Esophagus squamous epithelium (tissue), 5 donors: ENCODE results near the gene DRG2. TPM values are rescaled to one million over a fixed set of nuclear protein-coding genes. Genes with fewer than 3 reads are reported as not detected.

Experiments used
- DNase-seq: peaks from one replicate; lab custom pipeline; 2025; lab: John Stamatoyannopoulos, UW
- H3K27ac ChIP-seq, 4 donors: fragments of 200-600 bp; sonication (generic); one replicate each; pipeline ENCODE4 v1.5.1; 2016 to 2019; ENCODE audit warnings: mild to moderate bottlenecking in 1 of 4
- H3K27me3 ChIP-seq, 4 donors: fragments of 200-600 bp; sonication (generic); 1 replicate in 3 of 4; 2 replicates in 1 of 4; pipeline versions ENCODE4 v1.5.1 to v1.6.0; 2017 to 2021; ENCODE audit warnings: antibody characterized with exemption in 1 of 4
- H3K36me3 ChIP-seq, 3 donors: fragments of 200-600 bp; sonication (generic); one replicate each; pipeline ENCODE4 v1.5.1; 2016 to 2019
- H3K4me1 ChIP-seq, 3 donors: fragments of 200-600 bp; sonication (generic); one replicate each; pipeline ENCODE4 v1.5.1; 2017 to 2019
- H3K4me3 ChIP-seq, 4 donors: fragments of 200-600 bp; sonication (generic); 1 replicate in 3 of 4; 2 replicates in 1 of 4; pipeline ENCODE4 v1.5.1; 2016 to 2019; ENCODE audit warnings: mild to moderate bottlenecking in 2 of 4, moderate library complexity in 1 of 4
- H3K9me3 ChIP-seq, 3 donors: fragments of 200-600 bp; sonication (generic); one replicate each; pipeline ENCODE4 v1.5.1; 2016 to 2019
- POLR2A ChIP-seq, 4 donors: fragments of 450-650 bp; IDR thresholded peaks; one replicate each; pipeline ENCODE4 v1.6.1; 2017; ENCODE audit warnings: antibody characterized with exemption in 4 of 4, mild to moderate bottlenecking in 4 of 4, moderate library complexity in 3 of 4
- WGBS, 2 donors: methylation state at CpG; one replicate each; pipeline ENCODE4 v1.1.5; 2018; 5-methylcytosine and 5-hydroxymethylcytosine counted together
- intact Hi-C: fragments of 100-400 bp; cut with DNase I; formaldehyde crosslinking; loops from one replicate; pipeline ENCODE4 v1.15.0; 2022
- total RNA-seq, 4 donors: library from RNA; depleted of rRNA; stranded (reverse); fragments of >200 nt; gene quantifications; one replicate each; pipeline ENCODE4 v1.1.0, GENCODE V29; 2016
- TF ChIP-seq, protein P1 (sequence below), 6 experiments: fragments of 450-650 bp in 4 of 6; fragments of 200-600 bp in 2 of 6; sonication (generic) in 2 of 6; IDR thresholded peaks; one replicate each; pipeline ENCODE4 v1.5.1; 2016 to 2019; ENCODE audit warnings: antibody characterized with exemption in 6 of 6, mild to moderate bottlenecking in 4 of 6, moderate library complexity in 4 of 6
- donor health status: DM: yes; HTN: yes; CAD: no.

Gene DRG2
- total RNA-seq, 4 donors from 2014 or later = 31.8 to 45.4 (median 37.9) TPM

GRCh38 chr17:18093616-18094408, 6.1 kb downstream of the DRG2 start:
- Histone ChIP-seq H3K4me1 (peaks cover 2 to 18% (median 8%) of the 10 kb centered on the region in 3 donors), H3K27ac (no peak overlapping the region), H3K36me3 (peaks cover 7 to 83% (median 22%) of the 10 kb centered on the region in 3 donors), H3K9me3 (no peaks in the 10 kb centered on the region), H3K27me3 (no peaks in the 10 kb centered on the region), H3K4me3 (no peak overlapping the region)
- intact Hi-C loops = no loop called here
- WGBS, 2 donors = 79 to 92% methylated on average over 12 to 13 of the region's 15 CpGs
- no peak for TF ChIP-seq POLR2A (IDR thresholded peaks at IDR 0.05)
- TF ChIP-seq, protein P1, sequence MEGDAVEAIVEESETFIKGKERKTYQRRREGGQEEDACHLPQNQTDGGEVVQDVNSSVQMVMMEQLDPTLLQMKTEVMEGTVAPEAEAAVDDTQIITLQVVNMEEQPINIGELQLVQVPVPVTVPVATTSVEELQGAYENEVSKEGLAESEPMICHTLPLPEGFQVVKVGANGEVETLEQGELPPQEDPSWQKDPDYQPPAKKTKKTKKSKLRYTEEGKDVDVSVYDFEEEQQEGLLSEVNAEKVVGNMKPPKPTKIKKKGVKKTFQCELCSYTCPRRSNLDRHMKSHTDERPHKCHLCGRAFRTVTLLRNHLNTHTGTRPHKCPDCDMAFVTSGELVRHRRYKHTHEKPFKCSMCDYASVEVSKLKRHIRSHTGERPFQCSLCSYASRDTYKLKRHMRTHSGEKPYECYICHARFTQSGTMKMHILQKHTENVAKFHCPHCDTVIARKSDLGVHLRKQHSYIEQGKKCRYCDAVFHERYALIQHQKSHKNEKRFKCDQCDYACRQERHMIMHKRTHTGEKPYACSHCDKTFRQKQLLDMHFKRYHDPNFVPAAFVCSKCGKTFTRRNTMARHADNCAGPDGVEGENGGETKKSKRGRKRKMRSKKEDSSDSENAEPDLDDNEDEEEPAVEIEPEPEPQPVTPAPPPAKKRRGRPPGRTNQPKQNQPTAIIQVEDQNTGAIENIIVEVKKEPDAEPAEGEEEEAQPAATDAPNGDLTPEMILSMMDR (IDR thresholded peaks at IDR 0.05) = peak in 1 of 6 experiments; percentile 34
- no peak for DNase-seq

- Histone ChIP-seq H3K36me3 (peaks cover 7 to 89% (median 25%) of the 10 kb centered on the region in 3 donors), H3K9me3 (no peaks in the 10 kb centered on the region), H3K4me1 (peaks cover 0 to 12% (median 2%) of the 10 kb centered on the region in 3 donors), H3K27ac (no peak overlapping the region), H3K27me3 (no peaks in the 10 kb centered on the region), H3K4me3 (no peak overlapping the region)
- intact Hi-C loops = no loop called here
- no peak for TF ChIP-seq POLR2A (IDR thresholded peaks at IDR 0.05)
- TF ChIP-seq, protein P1 (IDR thresholded peaks at IDR 0.05) = no peak
- DNase-seq = no peak
- 95 to 97% methylated on average over 6 to 10 of the region's 10 CpGs for WGBS, 2 donors
Measured at GRCh38 chr17:18094409-18094807, 6.7 kb downstream of the DRG2 start.

- DNase-seq = no peak
- no peaks in the 10 kb centered on the region for H3K9me3 ChIP-seq
Measured at GRCh38 chr17:18099516-18099915, 11.8 kb downstream of the DRG2 start.

GRCh38 chr17:18100616-18101015, 12.9 kb downstream of the DRG2 start:
- Histone ChIP-seq H3K27me3 (no peaks in the 10 kb centered on the region), H3K9me3 (no peaks in the 10 kb centered on the region), H3K4me3 (no peak overlapping the region), H3K27ac (no peak overlapping the region), H3K36me3 (peaks cover 20 to 93% (median 31%) of the 10 kb centered on the region in 3 donors), H3K4me1 (no peaks in the 10 kb centered on the region)
- TF ChIP-seq POLR2A (IDR thresholded peaks at IDR 0.05) = no peak
- TF ChIP-seq, protein P1 (IDR thresholded peaks at IDR 0.05) = no peak
- intact Hi-C loops = no loop called here
- WGBS, 2 donors = 76 to 90% methylated on average over 3 to 7 of the region's 10 CpGs
- no peak for DNase-seq

More at GRCh38 chr17:18099516-18099915, 11.8 kb downstream of the DRG2 start:
- intact Hi-C loops = no loop called here
- H3K4me1 ChIP-seq = no peaks in the 10 kb centered on the region
- peaks cover 20 to 93% (median 31%) of the 10 kb centered on the region in 3 donors for H3K36me3 ChIP-seq
- 87 to 89% methylated on average over 6 to 9 of the region's 14 CpGs for WGBS, 2 donors
- no peaks in the 10 kb centered on the region for H3K27me3 ChIP-seq
- TF ChIP-seq, protein P1 (IDR thresholded peaks at IDR 0.05) = no peak
- TF ChIP-seq POLR2A (IDR thresholded peaks at IDR 0.05) = no peak
- H3K4me3 ChIP-seq = no peak overlapping the region
- no peak overlapping the region for H3K27ac ChIP-seq

- Histone ChIP-seq H3K36me3 (peaks cover 24 to 93% (median 28%) of the 10 kb centered on the region in 3 donors), H3K4me3 (no peak overlapping the region), H3K4me1 (no peaks in the 10 kb centered on the region), H3K27ac (no peak overlapping the region), H3K27me3 (no peaks in the 10 kb centered on the region), H3K9me3 (no peaks in the 10 kb centered on the region)
- intact Hi-C loops = no loop called here
- TF ChIP-seq, protein P1 (IDR thresholded peaks at IDR 0.05) = no peak
- TF ChIP-seq POLR2A (IDR thresholded peaks at IDR 0.05) = no peak
- WGBS, 2 donors = 100% methylated on average over 1 of the region's 9 CpGs
- DNase-seq = no peak
Measured at GRCh38 chr17:18101828-18102227, 14.1 kb downstream of the DRG2 start.
